HG03354 (cell line): ENCODE data around the gene IMP4.

Experiments
- ATAC-seq: cut with Tn5 transposase; IDR thresholded peaks from one replicate; pipeline ENCODE4 v1.9.1; 2021; ENCODE audit warnings: mild to moderate bottlenecking; ENCODE audit not compliant: unreplicated experiment, poor library complexity, severe bottlenecking

IMP4 gene

GRCh38 chr2:130391872-130392670 lies 49.4 kb downstream of the IMP4 start:
- ATAC-seq, result no peak

DNA sequence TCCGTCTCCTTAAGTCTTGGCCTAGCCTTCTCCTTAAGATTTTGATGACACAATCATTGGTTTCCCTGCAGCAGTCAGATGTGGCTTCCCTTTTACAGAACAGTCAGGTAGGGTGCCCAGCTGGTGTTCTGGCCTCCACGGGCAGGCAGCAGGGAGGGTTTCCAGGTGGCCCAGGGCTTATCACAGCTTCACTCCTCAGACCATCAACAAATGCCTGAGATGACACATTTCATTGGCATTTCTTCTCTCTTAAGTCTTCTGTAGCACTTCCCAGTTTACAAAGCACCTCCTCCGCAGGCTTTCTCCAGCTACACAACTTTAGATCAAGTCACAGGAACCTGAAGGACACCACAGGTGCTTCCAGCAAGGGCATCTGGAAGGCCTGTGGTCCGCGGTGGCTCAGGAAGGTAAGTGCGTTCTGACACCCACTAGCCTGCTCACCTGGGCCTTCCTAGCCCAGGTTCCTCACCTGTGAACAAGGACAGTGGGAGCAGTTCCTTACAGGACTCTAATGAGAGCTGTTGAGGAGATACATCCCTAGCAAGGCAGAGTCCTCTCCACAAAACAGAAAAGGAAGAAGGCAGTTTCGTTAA lies 50.7 kb downstream of the IMP4 start:
- ATAC-seq, result no peak
